DMS 273 (cell line): ENCODE data around the gene TGFBR3.
"Not testable (repeated sequence)": the region's sequence is repeated elsewhere in the genome, so short reads cannot be mapped to it uniquely, and the experiment has no call there.

ENCODE experiments used
- DNase-seq: peaks from one replicate; lab custom pipeline; 2025; ENCODE audit not compliant: unreplicated experiment; lab: John Stamatoyannopoulos, UW

Gene TGFBR3

DNA sequence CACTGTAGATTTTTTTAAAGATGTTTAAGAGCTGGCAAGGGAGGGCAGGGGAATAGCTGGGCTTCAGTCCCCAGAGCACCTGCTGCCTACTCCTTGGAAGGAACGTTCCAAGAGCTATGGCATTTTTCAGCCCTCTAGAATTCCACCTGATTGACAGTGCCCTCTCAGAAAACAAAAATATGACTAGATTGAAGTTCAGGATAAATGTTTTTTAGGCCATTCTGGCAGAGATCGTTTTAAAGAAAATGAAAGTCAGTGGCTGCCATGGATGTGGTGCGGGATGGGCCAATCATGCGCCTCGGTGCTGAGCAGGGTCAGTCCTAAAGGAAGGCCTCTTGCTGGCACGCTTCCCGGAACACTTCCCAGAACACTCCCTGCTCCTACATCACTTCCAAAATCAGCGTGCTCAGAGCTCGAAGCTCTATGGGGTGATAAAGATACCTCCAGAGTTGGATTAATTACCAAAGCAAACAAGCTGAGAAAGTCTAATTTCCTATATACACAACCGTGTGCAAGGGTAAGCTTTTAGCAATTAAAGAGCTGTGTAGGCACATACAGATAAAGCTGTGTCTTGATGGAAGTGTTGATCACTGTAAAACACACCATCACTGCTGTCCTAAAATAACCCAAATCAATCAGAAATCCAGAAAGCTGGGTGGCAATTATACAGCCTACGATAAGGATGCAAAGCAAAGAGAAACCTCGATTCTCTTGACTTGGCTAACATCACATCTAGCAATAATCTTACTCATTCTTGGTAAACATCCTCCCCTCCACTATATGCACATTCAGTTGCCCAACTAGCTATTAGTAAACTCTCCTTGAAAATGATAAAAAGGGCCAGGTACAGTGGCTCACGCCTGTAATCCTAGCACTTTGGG is 34.6 kb downstream of the TGFBR3 start:
- DNase-seq = peak; percentile 85

- DNase-seq = no peak
Observed at GRCh38 chr1:91850708-91851107, 35.2 kb downstream of the TGFBR3 start.

DNA sequence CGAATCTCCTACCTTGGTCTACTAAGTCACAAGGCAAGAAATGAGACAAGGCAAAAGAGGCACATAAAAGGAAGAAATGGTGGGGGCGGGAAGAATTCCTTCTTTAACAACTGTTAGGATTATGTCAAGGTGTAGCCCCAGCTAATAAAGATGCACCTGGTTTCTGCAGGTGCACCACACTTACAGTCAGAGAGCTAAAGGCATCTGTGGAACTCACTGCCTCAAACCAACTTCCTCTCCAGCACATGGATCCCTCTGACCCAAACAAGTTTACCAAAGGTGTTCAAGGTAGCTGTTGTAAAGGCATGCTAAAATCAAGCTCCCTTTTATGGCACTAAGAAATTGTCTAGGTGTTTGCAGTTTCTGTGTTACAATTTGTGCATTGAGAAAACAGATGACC is 38.1 kb downstream of the TGFBR3 start:
- no peak for DNase-seq

GRCh38 chr1:91846639-91847013 is 39.3 kb downstream of the TGFBR3 start:
- no peak for DNase-seq

- peak; percentile 91 for DNase-seq
Observed at GRCh38 chr1:91846007-91846638, 39.8 kb downstream of the TGFBR3 start.

GRCh38 chr1:91844862-91845528 is 41.0 kb downstream of the TGFBR3 start:
- DNase-seq = peak; percentile 37

DNA sequence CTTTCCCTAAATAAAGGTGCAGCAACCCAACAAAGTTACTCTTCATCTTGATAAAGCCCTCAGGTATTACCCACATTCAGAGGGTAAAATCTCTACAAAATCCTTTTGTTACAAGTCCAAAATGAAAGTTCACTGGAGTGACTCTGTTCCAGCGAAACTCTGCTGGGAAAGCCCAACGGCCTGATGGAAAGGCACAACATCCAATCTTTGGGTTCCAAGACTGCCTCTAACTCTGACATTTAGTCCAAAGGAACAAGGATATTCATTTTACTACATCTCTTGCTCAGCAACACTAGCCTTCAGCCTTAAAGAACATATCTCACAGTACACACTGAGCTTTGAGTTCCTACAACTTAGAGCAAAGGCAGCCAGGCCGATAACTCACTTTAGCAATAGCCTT is 42.1 kb downstream of the TGFBR3 start:
- no peak for DNase-seq

DNA sequence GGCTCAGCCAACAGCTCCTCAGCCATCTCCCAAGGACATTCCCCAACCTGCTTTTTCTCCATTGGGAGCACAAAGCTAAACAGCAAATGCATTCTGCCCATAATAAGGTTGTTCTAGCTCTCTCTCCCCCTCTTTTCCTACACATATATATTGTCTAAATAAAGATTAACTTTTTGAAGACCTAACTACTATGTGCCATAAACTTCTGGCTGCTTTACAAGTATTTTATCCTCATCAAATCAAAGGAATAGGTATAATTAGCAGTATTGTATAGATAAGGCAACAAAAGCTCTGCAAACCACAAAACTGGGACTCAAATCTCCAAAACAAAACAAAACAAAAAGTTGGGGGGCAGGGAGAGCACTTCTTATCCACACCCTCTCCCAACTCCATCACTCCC is 43.4 kb downstream of the TGFBR3 start:
- DNase-seq = no peak

DNA sequence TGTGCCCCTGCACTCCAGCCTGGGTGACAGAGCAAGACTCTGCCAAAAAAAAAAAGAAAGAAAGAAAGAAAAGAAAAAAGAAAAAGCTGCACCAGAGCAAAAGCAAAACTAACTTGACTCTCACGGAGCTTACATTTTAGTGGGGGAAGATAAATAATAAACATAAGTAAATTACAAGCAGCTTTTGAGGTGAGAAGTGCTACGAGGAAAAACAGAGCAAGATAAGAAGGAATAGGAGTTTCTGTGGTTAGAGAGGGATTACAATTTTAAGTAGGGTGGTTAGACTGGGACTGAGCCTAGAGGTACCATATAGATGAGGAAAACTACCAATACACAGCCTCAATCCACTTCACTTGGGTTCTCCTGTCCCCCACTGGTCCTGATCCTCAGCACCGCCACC is 43.9 kb downstream of the TGFBR3 start:
- no peak for DNase-seq

- not testable (repeated sequence) for DNase-seq
Observed at GRCh38 chr1:91840276-91840675, 45.7 kb downstream of the TGFBR3 start.

DNA sequence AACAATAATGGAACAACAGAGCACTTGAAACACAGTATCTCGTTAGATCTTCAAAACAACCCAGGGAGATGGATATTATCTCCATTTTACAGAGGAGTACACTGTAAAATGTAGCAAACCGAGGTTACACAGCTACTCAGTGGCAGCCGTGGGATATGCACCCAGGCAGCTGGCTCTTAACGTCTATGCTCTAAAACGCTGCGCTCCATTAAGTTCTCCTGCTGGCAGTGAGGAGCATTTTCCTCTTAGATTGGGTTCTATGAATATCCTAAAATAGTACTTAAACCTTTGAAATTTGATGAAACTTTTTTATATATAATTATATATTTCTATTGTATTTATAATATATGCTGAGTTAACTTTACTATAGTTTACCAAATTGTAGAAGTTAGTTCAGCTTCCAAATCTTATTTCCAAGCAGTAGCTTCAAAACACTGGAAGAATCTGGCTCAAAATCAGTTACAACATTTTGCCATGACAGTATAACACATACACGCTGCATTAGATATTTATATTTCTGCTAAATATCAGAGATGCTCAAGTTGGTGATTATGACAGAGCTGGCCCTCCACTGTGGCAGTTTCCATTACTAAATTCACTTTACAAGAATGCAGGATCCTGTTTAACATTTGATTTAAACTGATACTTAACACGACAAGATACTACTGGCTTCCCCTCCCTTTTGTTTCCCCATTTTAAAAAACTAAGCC is 49.5 kb downstream of the TGFBR3 start:
- DNase-seq = peak; percentile 21

DNA sequence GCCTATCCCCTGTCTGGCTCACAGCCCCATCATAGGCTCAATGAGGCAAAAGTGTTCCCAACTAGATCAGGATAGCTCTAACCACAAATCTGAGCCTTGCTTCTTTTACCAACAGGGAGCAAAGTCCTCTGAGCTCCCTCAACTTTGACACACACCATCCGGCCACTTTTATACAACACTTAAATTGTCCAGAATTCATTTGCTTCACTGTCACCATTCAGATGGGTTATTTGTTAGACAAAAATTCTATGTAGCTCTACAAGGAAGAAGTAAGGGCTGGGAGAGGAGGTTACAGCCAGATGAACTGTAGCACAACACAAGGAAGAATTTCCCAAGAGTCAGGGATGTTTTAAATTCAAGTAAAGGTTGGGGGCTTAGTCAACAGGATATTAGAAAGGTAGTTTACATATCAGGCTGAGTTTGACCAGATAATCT is 50.8 kb downstream of the TGFBR3 start:
- DNase-seq = no peak

GRCh38 chr1:91834549-91834948 is 51.4 kb downstream of the TGFBR3 start:
- DNase-seq = not testable (repeated sequence)

GRCh38 chr1:91833946-91834345 is 52.0 kb downstream of the TGFBR3 start:
- no peak for DNase-seq

DNA sequence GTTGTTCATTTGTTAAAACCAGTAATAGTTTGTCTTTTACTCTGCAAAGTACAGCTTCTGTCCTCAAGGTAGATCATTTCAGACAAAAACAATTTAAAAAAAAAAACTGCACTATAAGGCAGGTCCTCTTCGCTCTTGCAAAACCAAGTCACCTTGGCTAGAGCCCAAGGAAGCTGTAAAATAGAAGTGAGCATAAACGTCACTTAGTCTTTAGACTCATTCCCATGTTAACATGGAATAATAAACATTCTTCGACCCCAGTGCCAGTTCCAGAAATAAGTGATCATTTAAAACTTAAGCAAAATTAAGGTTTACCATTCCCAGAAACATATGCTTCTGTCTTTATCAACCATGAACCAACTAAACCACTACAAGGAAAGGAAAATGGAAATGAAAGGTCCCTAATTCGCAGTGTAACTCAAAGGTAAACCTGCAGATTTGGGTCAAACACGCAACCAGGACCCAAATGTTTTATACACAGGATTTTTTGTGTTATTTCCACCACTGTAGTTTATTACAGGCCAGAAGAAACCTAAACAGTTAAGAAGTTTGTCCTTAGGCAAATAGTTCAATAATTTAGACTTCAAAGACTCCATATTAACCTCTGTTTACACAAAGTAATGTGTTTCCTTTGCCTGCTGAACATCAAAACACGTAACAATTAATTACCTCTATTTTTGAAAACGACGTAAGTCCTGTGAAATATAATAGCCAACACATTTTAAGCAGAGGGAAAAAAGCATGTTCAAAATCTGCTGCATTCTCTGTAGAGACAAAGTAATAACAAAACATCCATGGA is 54.6 kb downstream of the TGFBR3 start:
- DNase-seq = no peak

GRCh38 chr1:91830242-91831131 is 55.5 kb downstream of the TGFBR3 start:
- peak; percentile 77 for DNase-seq

DNA sequence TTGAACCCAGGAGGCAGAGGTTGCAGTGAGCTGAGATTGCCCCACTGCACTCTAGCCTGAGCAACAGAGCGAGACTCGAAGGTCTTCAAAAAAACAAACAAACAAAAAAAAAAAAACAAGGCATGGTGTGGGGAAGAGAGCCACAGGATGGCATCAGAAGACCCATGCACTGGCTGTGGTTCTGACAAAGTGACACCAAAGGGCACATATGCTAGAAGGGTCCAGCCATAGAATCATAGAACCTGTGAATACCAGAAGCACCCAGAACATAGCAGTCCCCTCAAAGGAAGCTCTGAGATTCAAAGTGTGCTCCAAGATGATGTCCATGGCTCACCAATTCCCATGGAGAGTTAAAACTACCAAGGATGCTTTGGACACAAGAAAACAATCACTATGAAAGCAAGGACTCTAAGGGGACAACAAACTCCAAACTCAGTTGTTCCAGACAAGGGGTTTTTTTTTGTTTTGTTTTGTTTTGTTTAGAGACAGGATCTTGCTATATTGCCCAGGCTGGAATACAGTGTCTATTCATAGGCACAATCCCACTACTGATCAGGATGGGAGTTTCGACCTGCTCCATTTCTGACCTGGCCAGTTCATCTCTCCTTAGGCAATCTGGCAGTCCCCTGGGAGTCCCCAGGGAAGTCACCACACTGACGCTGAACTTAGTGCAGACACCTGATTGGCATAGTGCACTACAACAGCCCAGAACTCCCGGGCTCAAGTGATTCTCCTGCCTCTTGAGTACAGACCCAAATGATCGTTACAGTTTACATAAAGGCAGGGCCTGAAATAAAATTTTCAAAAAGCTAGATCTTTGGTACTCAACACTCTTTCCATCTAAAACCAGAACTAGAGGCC is 56.4 kb downstream of the TGFBR3 start:
- DNase-seq = no peak

DNA sequence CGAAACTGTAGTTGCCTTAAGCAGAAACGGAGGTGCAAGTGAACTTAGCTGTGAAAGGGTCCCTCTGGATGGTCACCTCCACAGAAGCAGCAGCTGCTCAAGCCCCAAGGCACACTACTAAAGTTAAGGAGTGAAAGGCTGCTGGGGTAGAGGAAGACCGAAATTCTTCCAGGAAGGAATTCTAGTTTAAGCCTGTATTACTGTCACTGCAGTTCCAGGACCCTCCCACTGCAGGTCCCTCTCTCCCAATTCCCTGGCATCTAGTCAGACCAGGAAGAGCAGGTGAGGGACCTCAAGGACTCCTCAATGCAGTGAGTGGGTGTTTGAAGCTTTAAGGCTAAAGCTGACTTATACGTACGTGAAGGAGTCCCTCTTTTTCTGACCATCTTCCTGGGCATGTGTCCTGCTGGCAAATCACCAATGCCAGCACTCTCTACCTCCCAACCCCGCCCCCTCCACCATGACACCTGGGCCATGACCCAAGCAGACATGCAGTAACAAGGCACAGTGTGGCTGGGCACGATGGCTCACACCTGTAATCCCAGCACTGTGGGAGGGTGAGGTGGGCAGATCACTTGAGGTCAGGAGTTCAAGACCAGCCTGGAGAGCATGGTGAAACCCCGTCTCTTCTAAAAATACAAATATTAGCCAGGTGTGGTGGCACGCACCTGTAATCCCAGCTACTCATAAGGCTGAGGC is 57.2 kb downstream of the TGFBR3 start:
- DNase-seq = no peak
